ENCODE data around the gene CDK11B. TPM values are rescaled to one million over a fixed set of nuclear protein-coding genes. Genes with fewer than 3 reads are reported as not detected.

CDK11B gene
- total and polyA plus RNA-seq, 12 donors = 8.8 to 65.4 (median 19.5) TPM

- peaks cover 0 to 12% of the 10 kb centered on the region in 2 donors for H3K4me1 ChIP-seq (replicated peaks in 1 of 2)
- intact Hi-C loops (cut with DNase I) = no loop called here
- TF ChIP-seq CTCF (IDR thresholded peaks at IDR 0.05) (no peak), POLR2A (IDR thresholded peaks at IDR 0.05) (no peak)
- no peak for DNase-seq
- H3K9me3 ChIP-seq (replicated peaks in 1 of 3) = no peaks in the 10 kb centered on the region
- no peaks in the 10 kb centered on the region for H3K36me3 ChIP-seq (replicated peaks in 1 of 2)
- H3K27ac ChIP-seq = no peak overlapping the region
- no peak overlapping the region for H3K4me3 ChIP-seq
- WGBS, 4 donors = 85 to 90% (median 86%) methylated on average over 10 to 15 of the region's 15 CpGs
- H3K27me3 ChIP-seq = no peaks in the 10 kb centered on the region
These were observed 54.3 kb downstream of the CDK11B start for GRCh38 chr1:1604374-1605033.

GRCh38 chr1:1603671-1604373 lies 55.0 kb downstream of the CDK11B start:
- peaks cover 6 to 18% of the 10 kb centered on the region in 2 donors for H3K4me1 ChIP-seq (replicated peaks in 1 of 2)
- TF ChIP-seq CTCF (IDR thresholded peaks at IDR 0.05) (no peak), POLR2A (IDR thresholded peaks at IDR 0.05) (no peak)
- WGBS, 4 donors = 71 to 74% (median 72%) methylated on average over 9 to 13 of the region's 13 CpGs
- H3K4me3 ChIP-seq = no peak overlapping the region
- DNase-seq = no peak
- H3K27ac ChIP-seq = no peak overlapping the region
- intact Hi-C loops (cut with DNase I) = no loop called here
- H3K27me3 ChIP-seq = no peaks in the 10 kb centered on the region
- H3K36me3 ChIP-seq (replicated peaks in 1 of 2) = no peaks in the 10 kb centered on the region
- H3K9me3 ChIP-seq (replicated peaks in 1 of 3) = no peaks in the 10 kb centered on the region

- DNase-seq = peak in 1 of 7 donors; percentile 49
- H3K27ac ChIP-seq = no peak overlapping the region
- no peaks in the 10 kb centered on the region for H3K9me3 ChIP-seq (replicated peaks in 1 of 3)
- no peak overlapping the region for H3K4me3 ChIP-seq
- no peaks in the 10 kb centered on the region for H3K36me3 ChIP-seq (replicated peaks in 1 of 2)
- no peaks in the 10 kb centered on the region for H3K27me3 ChIP-seq
- H3K4me1 ChIP-seq (replicated peaks in 1 of 2) = peaks cover 14 to 26% of the 10 kb centered on the region in 2 donors
- TF ChIP-seq CTCF (IDR thresholded peaks at IDR 0.05) (no peak), POLR2A (IDR thresholded peaks at IDR 0.05) (no peak)
- intact Hi-C loops (cut with DNase I) = no loop called here
- 39 to 67% (median 59%) methylated on average over 3 to 13 of the region's 13 CpGs for WGBS, 4 donors
These were observed 55.8 kb downstream of the CDK11B start for GRCh38 chr1:1602968-1603506.

- no peak overlapping the region for H3K4me3 ChIP-seq
- TF ChIP-seq CTCF (IDR thresholded peaks at IDR 0.05) (no peak), POLR2A (IDR thresholded peaks at IDR 0.05) (no peak)
- H3K4me1 ChIP-seq (replicated peaks in 1 of 2) = peaks cover 20 to 32% of the 10 kb centered on the region in 2 donors
- H3K36me3 ChIP-seq (replicated peaks in 1 of 2) = no peaks in the 10 kb centered on the region
- H3K27me3 ChIP-seq = no peaks in the 10 kb centered on the region
- intact Hi-C loops (cut with DNase I) = no loop called here
- no peak overlapping the region for H3K27ac ChIP-seq
- 66 to 83% (median 74%) methylated on average over 18 of the region's 18 CpGs for WGBS, 4 donors
- DNase-seq = no peak
- no peaks in the 10 kb centered on the region for H3K9me3 ChIP-seq (replicated peaks in 1 of 3)
These were observed 56.4 kb downstream of the CDK11B start for GRCh38 chr1:1602304-1602967.
